GM10248 (cell line): ENCODE results near the gene TFG.

Experiments used
- CTCF ChIA-PET: fragments of 300-600 bp; sonication (Branson Sonifier 250); formaldehyde crosslinking; extraction: SDS; loops from one replicate; lab custom pipeline; 2021; ENCODE audit warnings: antibody characterized with exemption; lab: Yijun Ruan, JAX
- POLR2A ChIA-PET: fragments of 350-650 bp; sonication (Branson Sonifier 250); formaldehyde crosslinking; extraction: SDS; loops from one replicate; lab custom pipeline; 2020; ENCODE audit warnings: antibody characterized with exemption; lab: Yijun Ruan, JAX
- DNase-seq: peaks from one replicate; pipeline ENCODE4 v3.0.0; 2012; ENCODE audit errors: extremely low spot score
- TF ChIP-seq, protein P1 (sequence below): IDR thresholded peaks from 2 replicates; pipeline ENCODE4 v1.5.1; 2012; ENCODE audit warnings: mild to moderate bottlenecking, low read depth; ENCODE audit errors: extremely low read depth, missing control alignments, control extremely low read depth

The TFG gene

DNA sequence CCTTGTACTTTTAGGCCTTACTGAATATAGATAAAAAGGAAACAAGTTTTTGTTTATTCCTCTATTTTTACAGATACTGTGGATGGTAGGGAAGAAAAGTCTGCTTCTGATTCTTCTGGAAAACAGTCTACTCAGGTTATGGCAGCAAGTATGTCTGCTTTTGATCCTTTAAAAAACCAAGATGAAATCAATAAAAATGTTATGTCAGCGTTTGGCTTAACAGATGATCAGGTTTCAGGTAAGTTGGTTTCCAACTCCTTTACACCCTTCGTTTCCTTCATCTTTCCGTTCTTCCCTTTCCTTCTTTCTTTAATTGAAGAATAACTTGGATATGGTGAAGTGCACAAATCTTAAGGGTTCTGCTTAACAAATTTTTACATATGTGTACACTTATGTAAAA is 23.1 kb downstream of the TFG start:
- DNase-seq = no peak
- CTCF ChIA-PET = interaction anchor here (13.9 kb wide), 1 partner anchor 8 kb away, joined by 73 read pairs; no protein-coding TSS in a partner anchor
- POLR2A ChIA-PET = no interaction called here
- TF ChIP-seq, protein P1, sequence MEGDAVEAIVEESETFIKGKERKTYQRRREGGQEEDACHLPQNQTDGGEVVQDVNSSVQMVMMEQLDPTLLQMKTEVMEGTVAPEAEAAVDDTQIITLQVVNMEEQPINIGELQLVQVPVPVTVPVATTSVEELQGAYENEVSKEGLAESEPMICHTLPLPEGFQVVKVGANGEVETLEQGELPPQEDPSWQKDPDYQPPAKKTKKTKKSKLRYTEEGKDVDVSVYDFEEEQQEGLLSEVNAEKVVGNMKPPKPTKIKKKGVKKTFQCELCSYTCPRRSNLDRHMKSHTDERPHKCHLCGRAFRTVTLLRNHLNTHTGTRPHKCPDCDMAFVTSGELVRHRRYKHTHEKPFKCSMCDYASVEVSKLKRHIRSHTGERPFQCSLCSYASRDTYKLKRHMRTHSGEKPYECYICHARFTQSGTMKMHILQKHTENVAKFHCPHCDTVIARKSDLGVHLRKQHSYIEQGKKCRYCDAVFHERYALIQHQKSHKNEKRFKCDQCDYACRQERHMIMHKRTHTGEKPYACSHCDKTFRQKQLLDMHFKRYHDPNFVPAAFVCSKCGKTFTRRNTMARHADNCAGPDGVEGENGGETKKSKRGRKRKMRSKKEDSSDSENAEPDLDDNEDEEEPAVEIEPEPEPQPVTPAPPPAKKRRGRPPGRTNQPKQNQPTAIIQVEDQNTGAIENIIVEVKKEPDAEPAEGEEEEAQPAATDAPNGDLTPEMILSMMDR = no peak

GRCh38 chr3:100737334-100737733 is 28.0 kb downstream of the TFG start:
- CTCF ChIA-PET = interaction anchor here (1.6 to 13.9 kb wide), 2 partner anchors 12 to 275 kb away, joined by 4 to 73 read pairs; no protein-coding TSS in a partner anchor
- TF ChIP-seq, protein P1 = no peak
- no peak for DNase-seq
- POLR2A ChIA-PET = no interaction called here

- POLR2A ChIA-PET = no interaction called here
- CTCF ChIA-PET = interaction anchor here (0.7 to 13.9 kb wide), 5 partner anchors 11 to 642 kb away, joined by 3 to 73 read pairs (median 5); no protein-coding TSS in a partner anchor
- TF ChIP-seq, protein P1 = no peak
- DNase-seq = no peak
Observed at GRCh38 chr3:100740207-100740606, 30.9 kb downstream of the TFG start.

DNA sequence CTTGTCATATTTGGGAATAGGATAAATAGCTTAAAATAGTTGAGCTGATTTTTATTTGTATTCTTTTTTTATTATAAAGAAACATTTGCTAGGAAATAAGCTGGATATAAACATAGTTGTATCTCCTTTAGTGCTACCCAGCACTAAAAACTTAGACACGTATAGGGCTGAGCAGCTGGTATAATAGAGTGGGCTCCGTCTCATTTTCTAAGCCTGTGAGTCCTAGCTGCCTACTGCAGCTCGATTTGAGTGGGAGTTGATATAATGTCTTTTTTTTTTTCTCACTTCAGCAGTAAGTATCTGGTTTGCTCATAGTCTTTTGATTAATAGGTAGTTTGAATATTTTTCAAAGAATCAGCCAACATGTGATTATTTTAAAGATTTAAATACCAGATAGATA is 34.2 kb downstream of the TFG start:
- no peak for DNase-seq
- TF ChIP-seq, protein P1 = no peak
- ChIA-PET CTCF (interaction anchor here (1.2 to 13.9 kb wide), 5 partner anchors 8 to 19 kb away, joined by 3 to 73 read pairs (median 4); no protein-coding TSS in a partner anchor), POLR2A (no interaction called here)

GRCh38 chr3:100744671-100745070 is 35.4 kb downstream of the TFG start:
- TF ChIP-seq, protein P1 = no peak
- POLR2A ChIA-PET = no interaction called here
- CTCF ChIA-PET = interaction anchor here (1.4 to 13.9 kb wide), 3 partner anchors 15 to 308 kb away, joined by 3 to 73 read pairs (median 4); no protein-coding TSS in a partner anchor
- no peak for DNase-seq

DNA sequence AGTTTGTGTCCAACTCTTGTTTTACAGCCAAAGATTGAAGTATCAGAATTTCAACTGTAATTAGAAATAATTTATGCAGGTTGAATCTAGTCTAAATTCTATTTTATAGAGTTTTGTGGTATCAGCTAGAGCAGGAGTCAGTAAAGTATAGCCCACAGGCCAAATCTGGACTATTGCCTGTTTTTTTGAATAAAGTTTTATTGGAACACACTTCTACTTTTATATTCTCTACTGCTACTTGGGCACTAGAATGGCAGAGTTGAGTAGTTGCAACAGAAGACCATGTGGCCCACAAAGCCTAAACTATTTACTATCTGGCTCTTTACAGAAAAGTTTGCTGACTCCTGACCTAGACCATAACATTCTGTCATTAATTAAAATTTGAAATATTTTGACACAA is 36.3 kb downstream of the TFG start:
- POLR2A ChIA-PET = no interaction called here
- CTCF ChIA-PET = interaction anchor here (1.4 to 13.9 kb wide), 3 partner anchors 21 to 309 kb away, joined by 3 to 73 read pairs (median 3); no protein-coding TSS in a partner anchor
- DNase-seq = no peak
- TF ChIP-seq, protein P1 = no peak
